ENCODE measurements around the gene ASTN1. TPM values are rescaled to one million over a fixed set of nuclear protein-coding genes. Genes with fewer than 3 reads are reported as not detected.

The ASTN1 gene
- total and polyA plus RNA-seq, 9 of the 15 experiments (the other 6 are each of a cell fraction or from before 2014, with no cell fraction given), result 0.05 to 0.22 (median 0.18) TPM

DNA sequence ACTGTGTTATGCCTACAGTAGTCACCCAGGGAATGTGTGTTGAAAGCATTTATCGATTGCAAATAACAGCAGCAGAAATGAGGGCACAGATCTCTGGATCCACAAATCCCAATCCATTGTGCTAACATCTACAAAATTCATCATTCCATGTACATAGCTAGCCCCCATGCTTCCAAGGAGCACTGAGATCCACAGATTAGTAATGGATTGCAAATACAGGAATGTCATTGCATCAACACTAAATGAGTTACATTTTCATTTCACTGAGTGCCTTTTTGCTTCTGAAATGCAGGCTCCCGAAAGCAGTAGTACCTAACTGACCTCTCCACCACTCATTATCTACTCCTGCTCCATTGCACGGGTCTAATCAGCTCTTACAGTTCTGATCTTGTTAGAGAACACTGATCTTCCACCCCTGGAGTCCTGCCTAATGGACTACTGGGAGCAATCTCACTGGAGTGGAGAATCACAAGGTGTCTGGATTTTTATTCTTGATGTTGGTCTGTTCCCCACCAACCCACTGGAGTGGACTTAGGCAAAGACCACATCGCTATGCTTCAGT lies 30.5 kb downstream of the ASTN1 start (continued):
- TF ChIP-seq AFF1 (IDR thresholded peaks at IDR 0.05; ENCODE audit: low read depth in 1 of 2, partially characterized antibody in 2 of 2), result no peak
- no peak for TF ChIP-seq NKRF (IDR thresholded peaks at IDR 0.05; ENCODE audit: borderline replicate concordance)
- no peak for TF ChIP-seq ZNF57 (CRISPR knock-in tag; IDR thresholded peaks at IDR 0.05)
- TF ChIP-seq ATF3 (IDR thresholded peaks at IDR 0.05), result no peak
- no peak for TF ChIP-seq ATF3 (CRISPR knock-in tag; conservative IDR thresholded peaks at IDR 0.05)

Data from K562 (cell line).